ENCODE results near the gene AQP6. TPM values are rescaled to one million over a fixed set of nuclear protein-coding genes. Genes with fewer than 3 reads are reported as not detected.

Gene AQP6
- total RNA-seq, 1 donor from 2014 or later: not detected

GRCh38 chr12:49946497-49946896, 26.2 kb upstream of the AQP6 start:
- H3K9me3 Mint-ChIP-seq (ENCODE audit: unreplicated experiment): no peaks in the 10 kb centered on the region
- no peak for TF ChIP-seq CTCF (IDR thresholded peaks at IDR 0.05)

GRCh38 chr12:49947593-49948226, 25.0 kb upstream of the AQP6 start:
- Mint-ChIP-seq H3K4me3 (ENCODE audit: unreplicated experiment) (no peak overlapping the region), H3K36me3 (ENCODE audit: unreplicated experiment) (no peaks in the 10 kb centered on the region), H3K27ac (ENCODE audit: unreplicated experiment) (no peak overlapping the region), H3K9me3 (ENCODE audit: unreplicated experiment) (no peaks in the 10 kb centered on the region), H3K27me3 (ENCODE audit: unreplicated experiment) (no peaks in the 10 kb centered on the region), H3K4me1 (ENCODE audit: unreplicated experiment) (peaks cover 8% of the 10 kb centered on the region)
- no peak for DNase-seq (ENCODE audit: extremely low spot score, unreplicated experiment)
- no peak for TF ChIP-seq CTCF (IDR thresholded peaks at IDR 0.05)

More at GRCh38 chr12:49946497-49946896, 26.2 kb upstream of the AQP6 start:
- no peak for DNase-seq (ENCODE audit: extremely low spot score, unreplicated experiment)
- Mint-ChIP-seq H3K27ac (ENCODE audit: unreplicated experiment) (no peak overlapping the region), H3K4me1 (ENCODE audit: unreplicated experiment) (peaks cover 8% of the 10 kb centered on the region), H3K36me3 (ENCODE audit: unreplicated experiment) (no peaks in the 10 kb centered on the region), H3K27me3 (ENCODE audit: unreplicated experiment) (no peaks in the 10 kb centered on the region), H3K4me3 (ENCODE audit: unreplicated experiment) (no peak overlapping the region)

GRCh38 chr12:49948866-49949845, 23.6 kb upstream of the AQP6 start:
- Mint-ChIP-seq H3K36me3 (ENCODE audit: unreplicated experiment) (no peaks in the 10 kb centered on the region), H3K4me1 (ENCODE audit: unreplicated experiment) (peaks cover 8% of the 10 kb centered on the region), H3K9me3 (ENCODE audit: unreplicated experiment) (no peaks in the 10 kb centered on the region), H3K4me3 (ENCODE audit: unreplicated experiment) (no peak overlapping the region), H3K27me3 (ENCODE audit: unreplicated experiment) (no peaks in the 10 kb centered on the region), H3K27ac (ENCODE audit: unreplicated experiment) (no peak overlapping the region)
- no peak for TF ChIP-seq CTCF (IDR thresholded peaks at IDR 0.05)
- DNase-seq (ENCODE audit: extremely low spot score, unreplicated experiment): no peak

GRCh38 chr12:49949866-49950265, 22.9 kb upstream of the AQP6 start:
- no peak overlapping the region for H3K4me3 Mint-ChIP-seq (ENCODE audit: unreplicated experiment)
- no peaks in the 10 kb centered on the region for H3K27me3 Mint-ChIP-seq (ENCODE audit: unreplicated experiment)
- no peak for TF ChIP-seq CTCF (IDR thresholded peaks at IDR 0.05)
- H3K9me3 Mint-ChIP-seq (ENCODE audit: unreplicated experiment): no peaks in the 10 kb centered on the region
- peaks cover 8% of the 10 kb centered on the region for H3K4me1 Mint-ChIP-seq (ENCODE audit: unreplicated experiment)
- no peak for DNase-seq (ENCODE audit: extremely low spot score, unreplicated experiment)
- H3K27ac Mint-ChIP-seq (ENCODE audit: unreplicated experiment): no peak overlapping the region
- H3K36me3 Mint-ChIP-seq (ENCODE audit: unreplicated experiment): no peaks in the 10 kb centered on the region
